Measurements from ENCODE around the gene CCT8. TPM values are rescaled to one million over a fixed set of nuclear protein-coding genes. Genes with fewer than 3 reads are reported as not detected.

Gene CCT8
- total and polyA plus RNA-seq, 2 experiments from 2014 or later: 151 to 153 TPM

- no peak overlapping the region for H3K9ac ChIP-seq
- 64 to 73% methylated on average over 2 of the region's 2 CpGs for WGBS, 2 experiments (ENCODE audit: low coverage in 1 of 2, low lambda C conversion rate in 2 of 2, missing lambda C conversion rate in 2 of 2)
- in situ Hi-C loops (cut with MboI): no loop called here
Observed at GRCh38 chr21:29098156-29098555, 24.7 kb upstream of the CCT8 start.

GRCh38 chr21:29096218-29097015 is 23.0 kb upstream of the CCT8 start:
- in situ Hi-C loops (cut with MboI): no loop called here
- no peaks in the 10 kb centered on the region for H4K20me1 ChIP-seq (ENCODE audit: insufficient read depth)

More at GRCh38 chr21:29098156-29098555, 24.7 kb upstream of the CCT8 start:
- H3K4me2 ChIP-seq (ENCODE audit: unreplicated experiment): no peak overlapping the region
- no peaks in the 10 kb centered on the region for H4K20me1 ChIP-seq (ENCODE audit: insufficient read depth)
- no peaks in the 10 kb centered on the region for H3K79me2 ChIP-seq (ENCODE audit: insufficient read depth)
- no peaks in the 10 kb centered on the region for H3K36me3 ChIP-seq (ENCODE audit: low read depth)
- 0 out of 2 replicates have a peak overlapping the region, but pooled peaks have one; percentile 46 for H2AFZ ChIP-seq
- H3K9me2 ChIP-seq (ENCODE audit: insufficient read depth): no peaks in the 10 kb centered on the region
- H3K4me1 ChIP-seq (ENCODE audit: insufficient read depth): peaks cover 7% of the 10 kb centered on the region
- H3K9me3 ChIP-seq (ENCODE audit: low read depth): no peaks in the 10 kb centered on the region
- no peaks in the 10 kb centered on the region for H3F3A ChIP-seq (ENCODE audit: insufficient read depth)
- TF ChIP-seq EZH2 (IDR thresholded peaks at IDR 0.05; ENCODE audit: insufficient read depth, poor library complexity, severe bottlenecking): no peak
- no peak for TF ChIP-seq EZH2phosphoT487 (IDR thresholded peaks at IDR 0.05; ENCODE audit: insufficient read depth, low read depth)
- DNase-seq: peak; percentile 27
- H3K27me3 ChIP-seq (replicated peaks; ENCODE audit: insufficient read depth): no peaks in the 10 kb centered on the region
- H3K4me3 ChIP-seq: no peak overlapping the region
- H3K27ac ChIP-seq: no peak overlapping the region

GRCh38 chr21:29092102-29092959 is 18.9 kb upstream of the CCT8 start:
- peak; percentile 76 for DNase-seq
- H3K36me3 ChIP-seq (ENCODE audit: low read depth): no peaks in the 10 kb centered on the region
- no peak overlapping the region; the same call in 1 of the 2 replicates for H3K4me3 ChIP-seq
- H3K27me3 ChIP-seq (replicated peaks; ENCODE audit: insufficient read depth): no peaks in the 10 kb centered on the region
- 20 to 22% methylated on average over 9 of the region's 9 CpGs for WGBS, 2 experiments (ENCODE audit: low coverage in 1 of 2, low lambda C conversion rate in 2 of 2, missing lambda C conversion rate in 2 of 2)
- H3K9me2 ChIP-seq (ENCODE audit: insufficient read depth): no peaks in the 10 kb centered on the region
- H3K27ac ChIP-seq: peak overlapping the region; percentile 78
- peak overlapping the region; percentile 40 for H3K9ac ChIP-seq
- no peaks in the 10 kb centered on the region for H3K9me3 ChIP-seq (ENCODE audit: low read depth)
- no peaks in the 10 kb centered on the region for H3K79me2 ChIP-seq (ENCODE audit: insufficient read depth)
- peak overlapping the region; percentile 20 for H3K4me2 ChIP-seq (ENCODE audit: unreplicated experiment)
- peaks cover 22% of the 10 kb centered on the region for H3F3A ChIP-seq (ENCODE audit: insufficient read depth)
- in situ Hi-C loops (cut with MboI): no loop called here
- TF ChIP-seq EZH2 (IDR thresholded peaks at IDR 0.05; ENCODE audit: insufficient read depth, poor library complexity, severe bottlenecking): no peak
- no peak for TF ChIP-seq EZH2phosphoT487 (IDR thresholded peaks at IDR 0.05; ENCODE audit: insufficient read depth, low read depth)
- H4K20me1 ChIP-seq (ENCODE audit: insufficient read depth): no peaks in the 10 kb centered on the region
- H3K4me1 ChIP-seq (ENCODE audit: insufficient read depth): peaks cover 30% of the 10 kb centered on the region
- peak overlapping the region; percentile 86 for H2AFZ ChIP-seq

More at GRCh38 chr21:29096218-29097015, 23.0 kb upstream of the CCT8 start:
- Histone ChIP-seq H3K9me3 (ENCODE audit: low read depth) (no peaks in the 10 kb centered on the region), H2AFZ (no peak overlapping the region), H3K27ac (no peak overlapping the region), H3K27me3 (replicated peaks; ENCODE audit: insufficient read depth) (no peaks in the 10 kb centered on the region), H3K4me3 (no peak overlapping the region), H3F3A (ENCODE audit: insufficient read depth) (peaks cover 12% of the 10 kb centered on the region), H3K4me2 (ENCODE audit: unreplicated experiment) (no peak overlapping the region), H3K9ac (no peak overlapping the region), H3K9me2 (ENCODE audit: insufficient read depth) (no peaks in the 10 kb centered on the region), H3K4me1 (ENCODE audit: insufficient read depth) (peaks cover 23% of the 10 kb centered on the region), H3K79me2 (ENCODE audit: insufficient read depth) (no peaks in the 10 kb centered on the region), H3K36me3 (ENCODE audit: low read depth) (no peaks in the 10 kb centered on the region)
- DNase-seq: no peak
- WGBS, 2 experiments (ENCODE audit: low coverage in 1 of 2, low lambda C conversion rate in 2 of 2, missing lambda C conversion rate in 2 of 2): 92 to 96% methylated on average over 8 of the region's 8 CpGs
- TF ChIP-seq EZH2phosphoT487 (IDR thresholded peaks at IDR 0.05; ENCODE audit: insufficient read depth, low read depth) (no peak), EZH2 (IDR thresholded peaks at IDR 0.05; ENCODE audit: insufficient read depth, poor library complexity, severe bottlenecking) (no peak)

GRCh38 chr21:29091033-29091432 is 17.6 kb upstream of the CCT8 start:
- Histone ChIP-seq H3K4me3 (peak overlapping the region; percentile 0; the same call in 1 of the 2 replicates), H4K20me1 (ENCODE audit: insufficient read depth) (no peaks in the 10 kb centered on the region), H3K4me1 (ENCODE audit: insufficient read depth) (peaks cover 30% of the 10 kb centered on the region), H3K9ac (peak overlapping the region; percentile 55), H3K9me2 (ENCODE audit: insufficient read depth) (no peaks in the 10 kb centered on the region), H3K9me3 (ENCODE audit: low read depth) (no peaks in the 10 kb centered on the region), H3K36me3 (ENCODE audit: low read depth) (no peaks in the 10 kb centered on the region), H3K79me2 (ENCODE audit: insufficient read depth) (no peaks in the 10 kb centered on the region), H2AFZ (peak overlapping the region; percentile 86; the same call in 1 of the 2 replicates), H3F3A (ENCODE audit: insufficient read depth) (peaks cover 22% of the 10 kb centered on the region), H3K27me3 (replicated peaks; ENCODE audit: insufficient read depth) (no peaks in the 10 kb centered on the region), H3K27ac (peak overlapping the region; percentile 78), H3K4me2 (ENCODE audit: unreplicated experiment) (peak overlapping the region; percentile 57)
- in situ Hi-C loops (cut with MboI): no loop called here
- no peak for TF ChIP-seq EZH2phosphoT487 (IDR thresholded peaks at IDR 0.05; ENCODE audit: insufficient read depth, low read depth)
- no peak for TF ChIP-seq EZH2 (IDR thresholded peaks at IDR 0.05; ENCODE audit: insufficient read depth, poor library complexity, severe bottlenecking)
- WGBS, 2 experiments (ENCODE audit: low coverage in 1 of 2, low lambda C conversion rate in 2 of 2, missing lambda C conversion rate in 2 of 2): 0 to 2% methylated on average over 1 of the region's 1 CpG
- DNase-seq: peak; percentile 89
